GM18526 (cell line): ENCODE data around the gene IPCEF1.

Experiments
- POLR2A ChIP-seq: IDR thresholded peaks from 3 replicates; pipeline ENCODE4 v1.6.1; 2011; ENCODE audit not compliant: insufficient read length; ENCODE audit errors: extremely low read depth

The IPCEF1 gene

GRCh38 chr6:154289818-154290508 lies 66.6 kb downstream of the IPCEF1 start:
- TF ChIP-seq POLR2A = no peak

DNA sequence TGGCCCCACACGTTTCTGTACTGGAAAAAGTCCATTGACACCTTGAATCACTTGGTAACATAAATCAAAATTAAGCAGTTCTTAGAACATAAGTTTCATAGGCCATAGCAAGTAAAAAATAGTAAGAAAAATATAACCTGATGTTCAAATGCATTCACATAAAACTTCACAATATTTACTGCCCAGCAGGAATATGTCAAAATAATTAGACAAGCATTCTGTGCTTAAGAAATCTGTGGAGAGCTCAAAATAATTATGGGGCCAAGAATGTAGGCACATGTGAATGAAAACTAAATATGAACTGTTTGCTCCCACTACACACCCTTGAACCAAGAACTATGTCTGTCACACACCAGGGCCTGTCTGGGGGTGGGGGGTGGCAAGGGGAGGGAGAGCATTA lies 70.8 kb downstream of the IPCEF1 start:
- no peak for TF ChIP-seq POLR2A

GRCh38 chr6:154284313-154284853 lies 72.2 kb downstream of the IPCEF1 start:
- no peak for TF ChIP-seq POLR2A

DNA sequence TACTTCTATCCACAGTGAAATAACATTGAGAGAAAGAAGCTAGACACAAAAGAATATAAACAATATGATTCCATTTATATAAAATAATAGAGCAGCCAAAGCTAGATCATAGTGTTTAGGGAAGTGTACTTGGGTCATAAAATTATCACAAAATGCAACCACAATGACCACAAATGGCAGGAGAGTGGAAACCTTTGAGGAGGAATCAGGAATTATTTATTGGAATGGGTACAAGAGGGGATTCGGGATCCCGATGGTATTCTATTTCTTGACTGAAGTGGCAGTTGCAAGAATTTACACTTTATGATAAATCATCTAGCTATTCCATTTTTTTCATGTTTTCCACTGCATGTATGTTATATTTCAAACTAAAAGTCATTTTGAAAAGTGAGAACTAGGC lies 76.1 kb downstream of the IPCEF1 start:
- TF ChIP-seq POLR2A = no peak

GRCh38 chr6:154277629-154278017 lies 79.0 kb downstream of the IPCEF1 start:
- TF ChIP-seq POLR2A = no peak

DNA sequence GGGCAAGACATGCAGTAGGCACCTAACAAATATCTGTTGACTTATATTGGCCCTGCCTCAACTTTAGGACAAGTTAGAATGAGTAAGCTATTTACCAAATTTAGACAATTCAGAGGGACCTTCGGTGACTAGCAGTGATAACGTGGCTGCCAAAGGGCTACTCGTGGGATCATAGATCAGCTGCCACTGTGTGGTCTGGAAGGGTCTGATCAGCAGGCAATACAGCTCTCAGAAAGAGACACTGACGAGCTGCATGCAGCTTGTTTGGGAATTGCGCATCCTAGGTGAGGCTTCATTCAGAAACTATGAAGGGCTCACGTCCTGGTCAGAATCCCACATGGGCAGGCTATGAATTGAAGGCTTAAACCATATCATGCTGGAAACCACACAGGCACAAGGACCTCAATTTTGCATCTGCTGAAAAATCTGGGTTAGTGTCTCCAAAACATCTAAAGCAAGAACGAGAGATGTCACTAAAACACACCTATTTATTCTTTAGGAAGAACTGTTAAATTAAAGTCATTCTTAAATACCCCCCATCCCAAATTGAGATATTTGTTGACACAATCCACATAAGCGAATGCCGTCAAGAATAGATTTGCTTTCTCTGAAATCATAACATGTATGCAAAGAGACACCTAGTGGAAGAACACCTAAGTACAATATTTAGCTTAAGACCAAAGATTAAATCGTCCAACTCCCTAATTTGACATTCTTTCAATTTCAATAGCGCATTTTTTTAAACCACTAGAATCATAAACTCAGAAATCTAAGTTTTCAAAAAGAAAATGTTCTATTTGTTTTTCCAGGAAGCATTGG lies 79.6 kb downstream of the IPCEF1 start:
- no peak for TF ChIP-seq POLR2A

GRCh38 chr6:154274168-154274567 lies 82.4 kb downstream of the IPCEF1 start:
- no peak for TF ChIP-seq POLR2A

- TF ChIP-seq POLR2A = no peak
Observed at GRCh38 chr6:154268486-154268885, 88.1 kb downstream of the IPCEF1 start.

GRCh38 chr6:154267508-154268106 lies 89.0 kb downstream of the IPCEF1 start:
- TF ChIP-seq POLR2A = no peak

GRCh38 chr6:154266560-154267099 lies 90.0 kb downstream of the IPCEF1 start:
- TF ChIP-seq POLR2A = no peak

GRCh38 chr6:154261688-154262397 lies 94.8 kb downstream of the IPCEF1 start:
- TF ChIP-seq POLR2A = no peak

GRCh38 chr6:154258064-154258757 lies 98.4 kb downstream of the IPCEF1 start:
- TF ChIP-seq POLR2A = no peak

- TF ChIP-seq POLR2A = no peak
Observed at GRCh38 chr6:154257067-154257466, 99.5 kb downstream of the IPCEF1 start.

DNA sequence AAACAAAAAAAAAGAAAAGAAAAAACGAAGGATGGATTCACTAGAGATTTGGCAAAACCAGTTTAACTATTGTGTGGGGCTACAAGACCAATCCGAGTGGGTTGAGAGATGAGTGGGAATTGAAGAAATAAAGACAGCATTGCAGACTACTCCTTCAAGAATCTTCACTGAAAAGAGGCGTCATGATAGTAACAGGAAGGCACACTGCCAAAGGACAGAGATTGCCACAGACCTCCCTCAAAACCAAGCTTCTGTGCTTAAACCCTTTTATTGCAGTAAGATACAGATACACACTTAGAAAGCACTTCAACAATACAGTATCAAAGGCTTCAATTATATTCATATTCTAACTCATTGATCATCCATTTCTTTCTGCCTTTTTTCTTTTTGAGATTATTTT lies 103.9 kb downstream of the IPCEF1 start:
- no peak for TF ChIP-seq POLR2A
